Measurements from ENCODE around the gene SLC17A2.
"Not testable (repeated sequence)": the region's sequence is repeated elsewhere in the genome, so short reads cannot be mapped to it uniquely, and the experiment has no call there.

Gene SLC17A2

DNA sequence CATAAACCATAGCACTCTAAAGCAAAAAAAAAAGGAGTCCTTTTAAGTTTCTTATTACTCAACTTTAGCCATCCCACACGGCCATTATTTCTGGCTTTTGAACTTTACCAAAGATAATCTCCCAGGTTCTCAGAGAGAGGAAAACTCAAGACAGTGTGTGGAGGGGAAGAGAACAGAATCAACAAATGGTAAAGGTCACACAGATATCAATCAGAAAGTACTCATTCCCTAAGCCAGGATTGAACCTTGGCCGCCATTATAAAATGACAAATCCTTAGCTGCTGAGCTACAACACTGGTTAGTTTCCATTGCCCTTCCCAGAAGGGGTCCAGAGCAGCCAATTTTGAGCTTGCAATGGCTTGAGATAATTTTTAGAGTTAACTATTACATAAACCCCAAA lies 22.0 kb upstream of the SLC17A2 start:
- DNase-seq (ENCODE audit: insufficient read length, low spot score) (no peak), FAIRE-seq (no peak)
- TF ChIP-seq SPI1 (IDR thresholded peaks at IDR 0.05; ENCODE audit: low read depth, low read length) (no peak), TAF1 (IDR thresholded peaks at IDR 0.05; ENCODE audit: low read depth, low read length) (no peak), POLR2AphosphoS5 (IDR thresholded peaks at IDR 0.05; ENCODE audit: low read depth, low read length) (no peak), POU2F2 (IDR thresholded peaks at IDR 0.05; ENCODE audit: low read depth, low read length) (no peak), PAX5 (IDR thresholded peaks at IDR 0.05; ENCODE audit: insufficient read depth, low read length, severe bottlenecking) (no peak), POLR2A (IDR thresholded peaks at IDR 0.05; ENCODE audit: low read depth, low read length) (no peak)

DNA sequence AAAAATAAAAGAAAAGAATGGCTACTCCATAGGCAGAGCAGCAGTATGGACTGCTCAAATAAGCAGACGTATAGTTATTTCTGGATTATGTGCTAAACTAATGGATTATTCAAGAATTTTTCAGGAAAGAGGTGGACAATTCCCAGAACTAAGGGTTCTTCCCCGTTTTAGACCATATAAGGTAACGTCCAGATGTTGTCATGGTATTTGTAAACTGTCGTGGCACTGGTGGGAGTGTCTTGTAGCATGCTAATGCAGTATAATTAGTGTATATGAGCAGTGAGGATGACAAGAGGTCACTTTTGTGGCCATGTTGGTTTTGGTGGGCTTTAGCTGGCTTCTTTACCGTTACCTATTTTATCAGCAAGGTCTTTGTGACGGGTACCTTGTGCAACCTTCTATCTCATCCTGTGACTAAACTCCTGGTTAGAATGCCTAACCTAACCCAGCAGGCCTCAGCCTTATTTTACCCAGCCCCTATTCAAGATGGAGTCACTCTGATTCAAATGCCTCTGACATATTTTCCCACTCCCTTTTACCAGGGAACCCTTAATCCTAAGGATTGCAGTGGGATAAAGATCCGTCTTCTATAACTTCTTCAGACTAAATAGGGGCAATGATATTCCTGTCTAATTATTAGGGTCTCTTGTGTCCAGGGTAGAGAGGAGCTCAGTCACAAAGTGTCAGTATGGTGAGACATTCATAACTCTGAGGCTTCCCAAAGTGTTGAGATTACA lies 21.0 kb upstream of the SLC17A2 start:
- no peak for FAIRE-seq
- no peak for DNase-seq (ENCODE audit: insufficient read length, low spot score)
- no peak for TF ChIP-seq TAF1 (IDR thresholded peaks at IDR 0.05; ENCODE audit: low read depth, low read length)
- TF ChIP-seq POLR2AphosphoS5 (IDR thresholded peaks at IDR 0.05; ENCODE audit: low read depth, low read length) = no peak
- no peak for TF ChIP-seq POU2F2 (IDR thresholded peaks at IDR 0.05; ENCODE audit: low read depth, low read length)
- no peak for TF ChIP-seq PAX5 (IDR thresholded peaks at IDR 0.05; ENCODE audit: insufficient read depth, low read length, severe bottlenecking)
- TF ChIP-seq SPI1 (IDR thresholded peaks at IDR 0.05; ENCODE audit: low read depth, low read length) = no peak
- no peak for TF ChIP-seq POLR2A (IDR thresholded peaks at IDR 0.05; ENCODE audit: low read depth, low read length)

DNA sequence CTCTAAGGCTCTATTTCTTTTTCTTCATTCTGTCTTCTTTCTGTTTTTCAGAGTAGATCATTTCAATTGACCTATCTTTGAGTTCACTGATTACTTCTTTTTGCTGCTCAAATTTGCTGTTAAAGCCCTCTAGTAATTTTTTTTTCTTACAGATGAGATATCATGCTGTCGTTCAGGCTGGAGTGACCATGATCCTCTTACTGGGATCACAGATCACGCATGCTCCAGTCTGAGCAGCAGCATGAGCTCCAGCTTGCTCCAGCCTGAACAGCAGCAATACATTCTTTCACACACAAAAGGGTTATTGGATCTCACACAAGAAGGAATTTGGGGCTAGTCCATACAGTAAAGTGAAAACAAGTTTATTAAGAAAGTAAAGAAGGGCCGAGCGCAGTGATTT lies 19.8 kb upstream of the SLC17A2 start:
- DNase-seq (ENCODE audit: insufficient read length, low spot score) (no peak), FAIRE-seq (no peak)
- no peak for TF ChIP-seq POLR2AphosphoS5 (IDR thresholded peaks at IDR 0.05; ENCODE audit: low read depth, low read length)
- no peak for TF ChIP-seq TAF1 (IDR thresholded peaks at IDR 0.05; ENCODE audit: low read depth, low read length)
- no peak for TF ChIP-seq PAX5 (IDR thresholded peaks at IDR 0.05; ENCODE audit: insufficient read depth, low read length, severe bottlenecking)
- no peak for TF ChIP-seq POU2F2 (IDR thresholded peaks at IDR 0.05; ENCODE audit: low read depth, low read length)
- TF ChIP-seq POLR2A (IDR thresholded peaks at IDR 0.05; ENCODE audit: low read depth, low read length) = no peak
- no peak for TF ChIP-seq SPI1 (IDR thresholded peaks at IDR 0.05; ENCODE audit: low read depth, low read length)

DNA sequence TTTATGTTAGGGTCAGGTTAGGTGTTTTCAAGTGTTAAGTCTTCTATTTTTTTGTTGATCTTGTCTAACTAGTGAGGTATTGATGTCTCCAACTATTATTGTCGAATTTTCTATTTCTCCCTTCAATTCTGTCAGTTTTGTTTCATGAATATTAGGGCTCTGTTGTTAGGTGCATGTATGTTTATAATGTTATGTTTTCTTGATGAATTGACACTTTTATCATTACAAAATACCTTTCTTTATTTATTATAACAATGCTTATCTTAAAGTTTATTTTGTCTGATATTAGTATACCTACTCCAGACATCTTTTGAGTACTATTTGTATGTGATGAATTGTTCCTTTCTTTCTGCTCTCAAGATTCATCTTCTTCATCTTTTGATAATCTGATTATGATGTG lies 19.2 kb upstream of the SLC17A2 start:
- FAIRE-seq (no peak), DNase-seq (ENCODE audit: insufficient read length, low spot score) (no peak)
- no peak for TF ChIP-seq SPI1 (IDR thresholded peaks at IDR 0.05; ENCODE audit: low read depth, low read length)
- TF ChIP-seq POU2F2 (IDR thresholded peaks at IDR 0.05; ENCODE audit: low read depth, low read length) = no peak
- TF ChIP-seq POLR2A (IDR thresholded peaks at IDR 0.05; ENCODE audit: low read depth, low read length) = no peak
- TF ChIP-seq PAX5 (IDR thresholded peaks at IDR 0.05; ENCODE audit: insufficient read depth, low read length, severe bottlenecking) = no peak
- TF ChIP-seq TAF1 (IDR thresholded peaks at IDR 0.05; ENCODE audit: low read depth, low read length) = no peak
- no peak for TF ChIP-seq POLR2AphosphoS5 (IDR thresholded peaks at IDR 0.05; ENCODE audit: low read depth, low read length)

DNA sequence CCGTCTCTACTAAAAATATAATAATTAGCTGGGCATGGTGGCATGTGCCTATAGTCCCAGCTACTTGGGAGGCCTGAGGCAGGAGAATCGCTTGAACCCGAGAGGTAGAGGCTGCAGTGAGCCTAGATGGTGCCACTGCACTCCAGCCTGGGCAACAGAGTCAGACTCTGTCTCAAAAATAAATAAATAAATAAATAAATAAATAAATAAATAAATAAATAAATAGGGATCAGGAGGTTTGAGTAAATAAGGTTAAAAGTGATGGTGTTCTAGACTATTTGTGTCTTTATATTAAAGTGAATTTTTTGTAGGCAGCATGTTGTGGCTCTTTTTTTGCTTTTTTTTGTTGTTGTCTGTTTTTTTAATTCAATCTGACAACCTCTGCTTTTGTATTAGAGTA lies 17.0 kb upstream of the SLC17A2 start:
- not testable (repeated sequence) for DNase-seq (ENCODE audit: insufficient read length, low spot score); FAIRE-seq

DNA sequence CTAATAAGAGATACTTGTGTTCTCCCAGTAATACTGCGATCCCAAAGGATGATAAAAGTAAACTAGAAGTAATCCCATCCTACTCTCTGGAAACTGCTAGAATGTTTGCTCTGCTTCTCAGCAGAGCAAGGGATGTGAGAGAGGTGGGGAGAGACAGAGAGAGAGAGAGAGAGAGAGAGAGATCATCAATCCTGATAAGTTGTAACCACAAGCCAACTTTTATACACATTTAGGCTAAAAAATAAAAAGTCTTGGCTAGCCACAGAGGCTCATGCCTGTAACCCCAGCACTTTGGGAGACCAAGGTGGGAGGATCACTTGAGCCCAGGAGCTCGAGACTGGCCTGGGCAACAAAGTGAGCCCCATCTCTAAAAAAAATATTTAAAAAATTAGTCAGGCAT lies 16.1 kb upstream of the SLC17A2 start:
- TF ChIP-seq POU2F2 (IDR thresholded peaks at IDR 0.05; ENCODE audit: low read depth, low read length) (no peak), PAX5 (IDR thresholded peaks at IDR 0.05; ENCODE audit: insufficient read depth, low read length, severe bottlenecking) (no peak), POLR2A (IDR thresholded peaks at IDR 0.05; ENCODE audit: low read depth, low read length) (no peak), POLR2AphosphoS5 (IDR thresholded peaks at IDR 0.05; ENCODE audit: low read depth, low read length) (no peak), SPI1 (IDR thresholded peaks at IDR 0.05; ENCODE audit: low read depth, low read length) (no peak)
- FAIRE-seq (no peak), DNase-seq (ENCODE audit: insufficient read length, low spot score) (no peak)

DNA sequence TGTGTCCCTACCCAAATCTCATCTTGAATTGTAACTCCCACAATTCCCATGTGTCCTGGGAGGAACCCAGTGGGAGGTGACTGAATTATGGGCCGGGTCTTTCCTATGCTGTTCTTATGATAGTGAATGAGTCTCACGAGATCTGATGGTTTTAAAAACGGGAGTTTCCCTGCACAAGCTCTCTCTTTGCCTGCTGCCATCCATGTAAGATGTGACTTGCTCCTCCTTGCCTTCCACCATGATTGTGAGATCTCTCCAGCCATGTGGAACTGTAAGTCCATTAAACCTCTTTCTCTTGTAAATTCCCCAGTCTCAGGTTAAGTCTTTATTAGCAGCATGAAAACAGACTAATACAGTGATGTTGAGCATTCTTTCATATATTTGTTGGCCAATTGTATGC lies 15.2 kb upstream of the SLC17A2 start:
- FAIRE-seq; DNase-seq (ENCODE audit: insufficient read length, low spot score): not testable (repeated sequence)

DNA sequence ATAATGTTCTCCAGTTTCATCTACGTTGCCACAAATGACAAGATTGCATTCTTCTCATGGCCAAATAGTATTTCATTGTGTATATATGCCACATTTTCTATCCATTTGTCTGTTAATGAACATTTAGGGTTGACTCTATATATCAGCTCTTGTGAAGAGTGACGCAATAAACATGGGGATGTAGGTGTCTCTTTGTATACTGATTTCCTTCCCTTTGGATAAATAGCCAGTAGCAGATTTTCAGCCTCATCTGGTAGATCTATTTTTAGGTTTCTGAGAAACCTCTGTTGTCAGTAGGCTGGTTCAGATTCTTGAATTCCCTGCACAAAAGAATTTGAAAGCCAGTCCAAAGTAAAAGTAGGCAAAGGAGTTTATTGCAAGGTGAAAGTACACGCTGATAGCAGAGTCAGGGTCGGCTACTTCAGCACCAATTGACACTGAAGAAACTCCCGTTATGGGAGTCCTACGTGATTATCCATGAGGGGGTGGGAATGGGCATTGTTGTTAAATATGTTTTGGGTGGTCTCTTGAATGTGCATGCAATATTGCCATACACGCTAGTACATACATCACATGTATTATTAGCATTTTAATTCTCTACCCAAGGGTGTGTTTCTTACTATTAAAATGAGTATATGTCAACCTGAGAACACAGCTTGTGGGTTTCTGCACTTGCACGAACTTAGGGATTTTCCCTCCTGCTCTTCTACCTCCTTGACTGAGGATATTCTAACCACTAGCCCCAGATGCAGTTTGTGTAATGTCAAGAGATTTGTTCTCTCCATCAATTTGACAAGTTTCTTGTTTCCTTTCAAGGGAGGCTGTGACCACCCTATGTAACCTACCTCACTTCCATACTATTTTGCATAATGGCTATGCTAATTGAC lies 14.4 kb upstream of the SLC17A2 start:
- peak; percentile 51 for FAIRE-seq
- DNase-seq (ENCODE audit: insufficient read length, low spot score) = no peak

DNA sequence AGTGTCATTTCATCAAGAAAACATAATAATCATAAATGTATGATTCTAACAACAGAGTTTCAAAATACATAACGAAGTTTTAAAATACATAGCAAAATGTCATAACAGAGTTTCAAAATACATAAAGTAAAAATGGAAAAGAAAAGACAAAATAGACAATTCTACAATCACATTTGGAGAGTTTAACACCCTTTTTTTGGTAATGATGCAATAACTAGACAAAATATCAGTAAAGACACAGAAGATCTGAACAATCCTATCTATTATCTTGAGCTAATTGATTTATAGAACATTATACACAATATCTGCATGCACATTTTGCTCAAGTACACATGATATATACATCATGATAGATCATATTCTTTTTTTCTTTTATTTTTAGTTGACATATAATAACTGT lies 13.4 kb upstream of the SLC17A2 start:
- DNase-seq (ENCODE audit: insufficient read length, low spot score) (no peak), FAIRE-seq (no peak)
- TF ChIP-seq SPI1 (IDR thresholded peaks at IDR 0.05; ENCODE audit: low read depth, low read length) = no peak

More for the DNA sequence above, 14.4 kb upstream of the SLC17A2 start:
- TF ChIP-seq TAF1 (IDR thresholded peaks at IDR 0.05; ENCODE audit: low read depth, low read length) = no peak
- TF ChIP-seq POU2F2 (IDR thresholded peaks at IDR 0.05; ENCODE audit: low read depth, low read length) = peak; percentile 30; the same call in 1 of the 2 replicates

DNA sequence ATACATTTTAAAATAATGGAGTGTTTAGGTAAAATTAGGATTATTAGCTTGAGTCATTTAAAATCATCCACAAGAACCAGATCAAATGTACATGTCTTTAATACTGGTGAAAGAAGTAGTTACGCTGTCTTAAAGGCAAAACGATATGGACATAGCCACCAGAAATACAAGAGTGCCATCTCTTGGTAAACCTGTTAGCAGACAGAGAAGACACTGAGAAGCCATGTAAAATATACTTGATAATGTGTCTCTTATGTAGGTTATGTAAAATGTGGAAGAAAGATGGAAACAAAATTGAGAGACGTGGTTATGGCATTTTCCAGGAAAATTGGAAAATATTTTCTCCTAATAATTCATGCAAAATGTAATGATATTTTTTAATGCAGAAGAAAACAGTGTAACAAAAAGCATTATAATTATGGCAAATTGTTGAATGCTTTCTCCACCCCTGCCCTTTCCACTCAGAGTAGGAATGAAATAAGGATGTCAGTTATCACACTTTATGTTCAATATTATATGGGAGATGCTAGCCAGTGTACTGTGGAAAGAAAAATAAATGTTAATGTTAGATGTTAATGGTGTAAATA lies 12.2 kb upstream of the SLC17A2 start:
- FAIRE-seq (peak; percentile 50), DNase-seq (ENCODE audit: insufficient read length, low spot score) (no peak)
- no peak for TF ChIP-seq TAF1 (IDR thresholded peaks at IDR 0.05; ENCODE audit: low read depth, low read length)
- TF ChIP-seq POLR2AphosphoS5 (IDR thresholded peaks at IDR 0.05; ENCODE audit: low read depth, low read length) = no peak
- TF ChIP-seq POLR2A (IDR thresholded peaks at IDR 0.05; ENCODE audit: low read depth, low read length) = no peak
- no peak for TF ChIP-seq SPI1 (IDR thresholded peaks at IDR 0.05; ENCODE audit: low read depth, low read length)
- TF ChIP-seq PAX5 (IDR thresholded peaks at IDR 0.05; ENCODE audit: insufficient read depth, low read length, severe bottlenecking) = no peak
- no peak for TF ChIP-seq POU2F2 (IDR thresholded peaks at IDR 0.05; ENCODE audit: low read depth, low read length)

Measured in GM12891 (cell line).